Astrocyte (in vitro differentiated cells and primary cell): ENCODE data around the gene IFRD2.

Experiments used
- EZH2 ChIP-seq: IDR thresholded peaks from 2 replicates; pipeline ENCODE4 v1.6.1; 2012; ENCODE audit warnings: mild to moderate bottlenecking, low read length, inconsistent platforms; ENCODE audit not compliant: insufficient read depth
- TF ChIP-seq, protein P1 (sequence below): IDR thresholded peaks from 2 replicates; pipeline ENCODE4 v1.5.1; 2011; ENCODE audit warnings: low read depth, mild to moderate bottlenecking, inconsistent platforms, low read length, moderate library complexity; ENCODE audit not compliant: insufficient read depth

DNA sequence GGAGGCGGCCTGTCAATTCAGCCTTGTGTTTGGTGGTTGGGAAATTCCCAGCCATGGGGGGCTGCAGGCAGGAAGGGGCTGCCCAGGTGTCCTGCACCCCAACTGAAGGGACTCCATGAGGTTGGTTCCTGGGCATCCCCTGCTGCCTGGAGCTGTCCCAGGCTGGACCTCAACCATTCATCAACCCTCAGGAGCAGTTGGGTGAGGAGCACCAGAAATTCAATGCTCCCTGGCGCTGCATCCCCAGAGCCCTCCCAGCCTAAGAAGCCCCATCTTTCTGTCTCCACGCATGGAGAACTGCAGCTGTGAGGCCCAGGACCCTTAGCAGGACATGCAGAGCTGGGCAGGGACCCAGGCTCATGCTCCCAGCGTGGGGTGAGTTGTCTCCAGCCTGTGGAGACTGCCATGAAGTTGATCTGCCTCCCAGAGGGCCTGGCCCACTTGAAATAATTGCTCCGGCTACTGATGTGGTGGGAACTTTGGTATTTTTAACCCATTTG lies 31.2 kb downstream of the IFRD2 start:
- TF ChIP-seq, protein P1, sequence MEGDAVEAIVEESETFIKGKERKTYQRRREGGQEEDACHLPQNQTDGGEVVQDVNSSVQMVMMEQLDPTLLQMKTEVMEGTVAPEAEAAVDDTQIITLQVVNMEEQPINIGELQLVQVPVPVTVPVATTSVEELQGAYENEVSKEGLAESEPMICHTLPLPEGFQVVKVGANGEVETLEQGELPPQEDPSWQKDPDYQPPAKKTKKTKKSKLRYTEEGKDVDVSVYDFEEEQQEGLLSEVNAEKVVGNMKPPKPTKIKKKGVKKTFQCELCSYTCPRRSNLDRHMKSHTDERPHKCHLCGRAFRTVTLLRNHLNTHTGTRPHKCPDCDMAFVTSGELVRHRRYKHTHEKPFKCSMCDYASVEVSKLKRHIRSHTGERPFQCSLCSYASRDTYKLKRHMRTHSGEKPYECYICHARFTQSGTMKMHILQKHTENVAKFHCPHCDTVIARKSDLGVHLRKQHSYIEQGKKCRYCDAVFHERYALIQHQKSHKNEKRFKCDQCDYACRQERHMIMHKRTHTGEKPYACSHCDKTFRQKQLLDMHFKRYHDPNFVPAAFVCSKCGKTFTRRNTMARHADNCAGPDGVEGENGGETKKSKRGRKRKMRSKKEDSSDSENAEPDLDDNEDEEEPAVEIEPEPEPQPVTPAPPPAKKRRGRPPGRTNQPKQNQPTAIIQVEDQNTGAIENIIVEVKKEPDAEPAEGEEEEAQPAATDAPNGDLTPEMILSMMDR: no peak
- TF ChIP-seq EZH2: no peak
